Lower leg skin (tissue), 4 donors: Measurements from ENCODE around the gene CTNND1. TPM values are rescaled to one million over a fixed set of nuclear protein-coding genes. Genes with fewer than 3 reads are reported as not detected.

ENCODE experiments used
- DNase-seq, 2 donors: peaks; one replicate each; pipeline ENCODE4 v3.0.0-alpha.2; 2019; ENCODE audit warnings: low spot score in 2 of 2
- H3K4me3 ChIP-seq: fragments of 200-600 bp; sonication (generic); 2 replicates; pipeline ENCODE4 v1.5.1; 2017; ENCODE audit warnings: mild to moderate bottlenecking, low read depth; ENCODE audit not compliant: poor library complexity, severe bottlenecking
- POLR2A ChIP-seq, 2 donors: fragments of 450-650 bp; IDR thresholded peaks; one replicate each; pipeline ENCODE4 v1.6.1; 2016 to 2017; ENCODE audit warnings: antibody characterized with exemption in 2 of 2, mild to moderate bottlenecking in 1 of 2, moderate library complexity in 1 of 2
- WGBS, 2 donors: methylation state at CpG; one replicate each; pipeline ENCODE4 v1.1.5; 2018; 5-methylcytosine and 5-hydroxymethylcytosine counted together
- intact Hi-C: fragments of 100-400 bp; cut with DNase I; formaldehyde crosslinking; loops from one replicate; pipeline ENCODE4 v1.15.0; 2023; ENCODE audit warnings: low total_unique reads
- total RNA-seq, 4 donors: library from RNA; depleted of rRNA; stranded (reverse); fragments of >200 nt; gene quantifications; one replicate each; pipeline ENCODE4 v1.1.0, GENCODE V29; 2016
- TF ChIP-seq, protein P1 (sequence below), 3 donors: fragments of 450-650 bp; IDR thresholded peaks; one replicate each; pipeline ENCODE4 v1.5.1; 2016; ENCODE audit warnings: antibody characterized with exemption in 3 of 3, mild to moderate bottlenecking in 3 of 3, moderate library complexity in 2 of 3

Gene CTNND1
- total RNA-seq, 4 donors from 2014 or later = 186 to 243 (median 197) TPM

DNA sequence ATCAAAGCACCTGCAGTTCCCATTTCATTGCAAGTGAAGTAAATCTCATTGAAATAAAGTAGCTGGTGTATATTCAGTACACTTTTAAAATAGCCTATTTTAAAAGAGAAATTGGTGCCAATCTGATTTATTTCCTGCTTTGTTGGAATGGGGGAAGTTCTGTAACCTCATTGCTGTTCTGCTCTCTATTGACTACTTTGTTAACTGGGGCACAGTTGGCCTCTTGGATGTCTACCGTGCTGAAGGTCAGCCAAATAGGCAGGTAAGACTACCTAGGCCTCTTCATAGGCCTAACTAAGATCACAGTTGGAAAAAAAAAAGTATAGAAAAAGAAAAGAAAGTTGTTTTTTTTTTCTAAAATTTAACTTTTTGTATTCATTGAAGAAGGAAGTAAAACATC, 9.2 kb downstream of the CTNND1 start:
- DNase-seq = no peak
- WGBS, 2 donors = 35 to 49% methylated on average over 1 of the region's 1 CpG
- TF ChIP-seq, protein P1, sequence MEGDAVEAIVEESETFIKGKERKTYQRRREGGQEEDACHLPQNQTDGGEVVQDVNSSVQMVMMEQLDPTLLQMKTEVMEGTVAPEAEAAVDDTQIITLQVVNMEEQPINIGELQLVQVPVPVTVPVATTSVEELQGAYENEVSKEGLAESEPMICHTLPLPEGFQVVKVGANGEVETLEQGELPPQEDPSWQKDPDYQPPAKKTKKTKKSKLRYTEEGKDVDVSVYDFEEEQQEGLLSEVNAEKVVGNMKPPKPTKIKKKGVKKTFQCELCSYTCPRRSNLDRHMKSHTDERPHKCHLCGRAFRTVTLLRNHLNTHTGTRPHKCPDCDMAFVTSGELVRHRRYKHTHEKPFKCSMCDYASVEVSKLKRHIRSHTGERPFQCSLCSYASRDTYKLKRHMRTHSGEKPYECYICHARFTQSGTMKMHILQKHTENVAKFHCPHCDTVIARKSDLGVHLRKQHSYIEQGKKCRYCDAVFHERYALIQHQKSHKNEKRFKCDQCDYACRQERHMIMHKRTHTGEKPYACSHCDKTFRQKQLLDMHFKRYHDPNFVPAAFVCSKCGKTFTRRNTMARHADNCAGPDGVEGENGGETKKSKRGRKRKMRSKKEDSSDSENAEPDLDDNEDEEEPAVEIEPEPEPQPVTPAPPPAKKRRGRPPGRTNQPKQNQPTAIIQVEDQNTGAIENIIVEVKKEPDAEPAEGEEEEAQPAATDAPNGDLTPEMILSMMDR (IDR thresholded peaks at IDR 0.05) = no peak
- intact Hi-C loops = no loop called here
- H3K4me3 ChIP-seq = no peak overlapping the region

DNA sequence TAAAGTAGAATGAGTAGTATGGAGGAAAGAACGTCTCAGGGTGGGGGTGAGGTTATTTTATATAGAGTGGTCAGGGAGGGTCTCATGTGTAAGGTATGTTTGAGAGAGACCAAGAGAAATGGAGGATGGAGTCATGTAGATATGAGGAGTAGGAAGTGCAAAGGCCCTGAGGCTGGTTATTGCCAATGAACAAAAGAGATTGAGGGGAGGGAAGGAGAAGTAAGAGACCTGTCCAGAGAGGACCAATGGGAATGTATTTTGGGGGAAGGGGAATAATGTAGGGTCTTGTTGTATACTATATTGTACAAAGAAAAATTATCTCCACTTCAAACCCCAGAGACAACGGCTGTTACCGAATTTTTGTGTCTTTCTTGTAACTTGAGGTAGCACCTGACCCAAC, 9.8 kb downstream of the CTNND1 start:
- TF ChIP-seq, protein P1 (IDR thresholded peaks at IDR 0.05) = no peak
- no peak for TF ChIP-seq POLR2A (IDR thresholded peaks at IDR 0.05)
- intact Hi-C loops = no loop called here
- no peak overlapping the region for H3K4me3 ChIP-seq
- no peak for DNase-seq
- WGBS, 2 donors = 86 to 91% methylated on average over 3 of the region's 3 CpGs

DNA sequence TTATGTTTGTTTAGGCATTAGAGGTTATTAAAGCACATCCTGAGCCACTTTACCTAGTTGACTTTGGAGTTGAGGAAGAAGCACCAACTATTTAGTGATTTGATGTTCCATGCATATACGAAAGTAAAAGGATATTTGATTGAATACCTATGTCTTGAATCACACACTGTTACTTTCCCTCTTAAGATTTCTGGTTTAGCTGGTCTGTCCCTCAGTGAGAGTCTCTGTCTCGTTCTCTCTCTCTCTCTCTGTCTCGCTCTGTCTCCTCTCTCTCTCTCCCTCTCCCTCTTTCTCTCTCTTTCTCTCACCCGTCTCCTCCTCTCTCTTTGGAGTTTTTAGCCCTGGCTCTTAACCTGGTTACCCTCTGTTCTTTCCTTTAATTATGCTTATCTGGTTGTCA, 11.0 kb downstream of the CTNND1 start:
- no peak overlapping the region for H3K4me3 ChIP-seq
- TF ChIP-seq, protein P1 (IDR thresholded peaks at IDR 0.05) = no peak
- no peak for TF ChIP-seq POLR2A (IDR thresholded peaks at IDR 0.05)
- 53 to 63% methylated on average over 4 of the region's 4 CpGs for WGBS, 2 donors
- intact Hi-C loops = no loop called here
- no peak for DNase-seq

DNA sequence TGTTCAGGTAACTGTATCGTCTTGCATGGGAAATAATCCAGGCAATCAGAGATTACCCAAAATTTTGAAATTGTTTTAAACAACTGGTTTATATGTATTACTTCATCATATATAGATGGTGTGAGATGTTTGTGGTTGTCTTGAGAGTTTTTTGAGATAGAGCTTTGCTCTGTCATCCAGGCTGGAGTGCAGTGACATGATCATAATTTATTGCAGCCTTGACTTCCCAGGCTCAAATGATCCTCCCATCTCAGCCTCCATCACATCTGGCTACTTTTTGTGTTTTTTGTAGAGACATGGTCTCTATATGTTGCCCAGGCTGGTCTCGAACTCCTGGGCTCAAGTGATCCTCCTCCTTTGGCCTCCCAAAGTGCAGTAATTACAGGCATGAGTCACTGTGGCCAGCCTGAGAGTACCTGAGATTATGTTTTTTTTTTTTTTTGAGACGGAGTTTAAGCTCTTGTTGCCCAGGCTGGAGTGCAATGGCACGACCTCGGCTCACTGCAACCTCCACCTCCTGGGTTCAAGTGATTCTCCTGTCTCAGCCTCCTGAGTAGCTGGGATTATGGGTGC, 11.5 kb downstream of the CTNND1 start:
- WGBS, 2 donors = 69 to 72% methylated on average over 5 of the region's 5 CpGs
- no peak overlapping the region for H3K4me3 ChIP-seq
- TF ChIP-seq, protein P1 (IDR thresholded peaks at IDR 0.05) = no peak
- no peak for TF ChIP-seq POLR2A (IDR thresholded peaks at IDR 0.05)
- no peak for DNase-seq
- intact Hi-C loops = no loop called here

DNA sequence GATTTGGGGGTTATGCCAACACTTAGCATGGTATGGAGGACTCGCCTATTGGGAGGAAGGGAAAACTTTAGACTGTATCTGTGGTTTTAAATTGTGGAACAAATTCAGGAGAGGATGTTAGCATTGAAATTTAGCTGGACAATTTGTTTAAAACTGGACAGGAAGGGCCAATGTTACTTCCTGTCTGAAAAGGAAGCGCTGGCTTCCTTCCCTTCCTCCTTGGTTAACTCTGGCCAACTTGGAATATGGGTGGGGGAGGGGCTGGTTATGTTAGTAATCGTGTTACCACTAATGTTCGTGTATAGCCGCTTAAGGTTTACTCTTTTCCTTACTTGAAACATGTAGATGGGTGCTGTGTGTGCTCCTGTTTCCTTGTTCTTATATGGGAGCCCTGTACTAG, 13.9 kb downstream of the CTNND1 start:
- no peak for TF ChIP-seq POLR2A (IDR thresholded peaks at IDR 0.05)
- no peak for DNase-seq
- intact Hi-C loops = no loop called here
- WGBS, 2 donors = 47 to 54% methylated on average over 5 of the region's 5 CpGs
- H3K4me3 ChIP-seq = no peak overlapping the region

DNA sequence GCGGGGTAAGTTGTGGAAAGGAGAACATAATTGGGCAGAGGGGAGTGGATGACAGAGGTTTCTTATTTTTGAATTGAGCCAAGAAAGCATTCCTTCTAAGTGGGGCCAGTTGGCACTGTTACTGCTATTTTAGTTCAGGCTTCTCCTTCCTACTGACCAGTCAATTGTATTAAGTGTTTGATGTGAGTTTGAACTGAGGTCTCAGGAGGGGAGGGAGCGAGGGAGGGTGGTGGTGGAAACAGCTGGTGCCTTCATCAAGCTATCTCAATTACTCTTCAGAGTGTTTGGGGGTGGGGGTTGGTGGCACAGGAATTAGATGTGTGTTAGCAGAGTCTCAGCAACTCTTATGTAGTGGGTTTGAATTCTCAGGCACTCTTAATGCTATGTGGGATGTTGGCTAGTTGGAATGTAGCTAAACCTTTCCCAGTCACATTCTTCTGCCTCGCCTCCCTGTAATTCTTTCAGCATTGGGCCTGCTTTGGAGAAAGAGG, 14.5 kb downstream of the CTNND1 start:
- 57 to 58% methylated on average over 3 of the region's 3 CpGs for WGBS, 2 donors
- intact Hi-C loops = no loop called here
- DNase-seq = no peak
- H3K4me3 ChIP-seq = no peak overlapping the region
- TF ChIP-seq, protein P1 (IDR thresholded peaks at IDR 0.05) = no peak
- TF ChIP-seq POLR2A (IDR thresholded peaks at IDR 0.05) = no peak
